ENCODE results near the gene VPS39. TPM values are rescaled to one million over a fixed set of nuclear protein-coding genes. Genes with fewer than 3 reads are reported as not detected.

The VPS39 gene
- polyA plus RNA-seq, 1 of the 3 experiments (the other 2 are of a cell fraction), result 61.1 TPM

GRCh38 chr15:42218953-42219592, 11.0 kb upstream of the VPS39 start:
- ChIA-PET POLR2A (no interaction called here), CTCF (no interaction called here)
- no peak overlapping the region for H3K9ac ChIP-seq
- no peak overlapping the region for H3K4me2 ChIP-seq
- no peak overlapping the region for H3K4me3 ChIP-seq (ENCODE audit: low read depth in 2 of 2, low read length in 1 of 2)
- DNase-seq, result no peak
- peaks cover 51 to 64% of the 10 kb centered on the region in 2 experiments for H3K36me3 ChIP-seq (replicated peaks in 1 of 2; ENCODE audit: control insufficient read depth in 1 of 2, insufficient read depth in 2 of 2, low read length in 1 of 2)
- TF ChIP-seq FOSL2 (IDR thresholded peaks at IDR 0.05; ENCODE audit: borderline replicate concordance, low read depth), result no peak
- TF ChIP-seq YY1 (IDR thresholded peaks at IDR 0.05; ENCODE audit: low read depth), result no peak
- TF ChIP-seq SMC3 (IDR thresholded peaks at IDR 0.05; ENCODE audit: low read depth, low read length), result no peak
- no peak for TF ChIP-seq TEAD4 (IDR thresholded peaks at IDR 0.05; ENCODE audit: borderline replicate concordance, insufficient read depth)
- H3K4me1 ChIP-seq (ENCODE audit: control insufficient read depth in 1 of 2, insufficient read depth in 2 of 2, low read depth in 1 of 2, low read length in 1 of 2), result no peaks in the 10 kb centered on the region
- H3K27me3 ChIP-seq (ENCODE audit: insufficient read depth), result no peaks in the 10 kb centered on the region
- no peaks in the 10 kb centered on the region for H3K9me3 ChIP-seq
- 50% methylated on average over 2 of the region's 2 CpGs for WGBS (ENCODE audit: low lambda C conversion rate)
- H3K9me2 ChIP-seq, result no peaks in the 10 kb centered on the region
- H3F3A ChIP-seq (replicated peaks; ENCODE audit: insufficient read depth), result peaks cover 7% of the 10 kb centered on the region
- H2AFZ ChIP-seq (ENCODE audit: low read depth), result no peak overlapping the region
- 0 out of 2 replicates have a peak, but pooled peaks cover 9% of the 10 kb centered on the region for H3K79me2 ChIP-seq (ENCODE audit: insufficient read depth)
- no peaks in the 10 kb centered on the region for H4K20me1 ChIP-seq (ENCODE audit: insufficient read depth)
- H3K27ac ChIP-seq (ENCODE audit: low read depth in 2 of 2, low read length in 1 of 2), result no peak overlapping the region

DNA sequence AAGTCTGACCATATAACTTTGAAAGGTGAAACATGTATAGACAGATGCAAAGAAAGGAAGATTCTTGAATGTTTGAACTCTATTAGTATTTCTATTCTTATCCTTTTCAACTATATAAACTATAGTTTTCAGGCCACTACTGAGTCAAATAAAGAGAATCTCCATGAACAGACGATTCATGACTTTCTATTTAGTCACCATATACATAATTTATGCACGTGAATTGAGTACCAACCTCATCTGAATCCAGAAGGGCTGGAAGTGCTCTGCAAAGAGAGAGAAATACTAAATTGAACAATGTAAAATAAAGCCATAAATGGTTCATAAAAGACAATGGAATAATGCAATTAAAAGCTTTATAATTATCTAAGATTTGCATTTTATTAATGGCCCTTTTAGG, 9.5 kb upstream of the VPS39 start:
- POLR2A ChIA-PET, result no interaction called here
- Histone ChIP-seq H3K9ac (no peak overlapping the region), H4K20me1 (ENCODE audit: insufficient read depth) (no peaks in the 10 kb centered on the region), H3K4me3 (ENCODE audit: low read depth in 2 of 2, low read length in 1 of 2) (no peak overlapping the region), H3F3A (replicated peaks; ENCODE audit: insufficient read depth) (peaks cover 7% of the 10 kb centered on the region), H3K4me2 (no peak overlapping the region), H3K36me3 (replicated peaks in 1 of 2; ENCODE audit: control insufficient read depth in 1 of 2, insufficient read depth in 2 of 2, low read length in 1 of 2) (peaks cover 55 to 70% of the 10 kb centered on the region in 2 experiments), H3K9me2 (no peaks in the 10 kb centered on the region), H3K4me1 (ENCODE audit: control insufficient read depth in 1 of 2, insufficient read depth in 2 of 2, low read depth in 1 of 2, low read length in 1 of 2) (no peaks in the 10 kb centered on the region), H3K79me2 (ENCODE audit: insufficient read depth) (peaks cover 10% of the 10 kb centered on the region; the same call in 1 of the 2 replicates), H3K27me3 (ENCODE audit: insufficient read depth) (no peaks in the 10 kb centered on the region), H3K9me3 (no peaks in the 10 kb centered on the region), H3K27ac (ENCODE audit: low read depth in 2 of 2, low read length in 1 of 2) (no peak overlapping the region), H2AFZ (ENCODE audit: low read depth) (no peak overlapping the region)
- TF ChIP-seq TEAD4 (IDR thresholded peaks at IDR 0.05; ENCODE audit: borderline replicate concordance, insufficient read depth) (no peak), RXRA (IDR thresholded peaks at IDR 0.05; ENCODE audit: borderline replicate concordance, low read depth) (no peak), GABPA (IDR thresholded peaks at IDR 0.05; ENCODE audit: low read depth) (no peak), EP300 (IDR thresholded peaks at IDR 0.05; ENCODE audit: borderline replicate concordance in 1 of 2, low read depth in 1 of 2, low read length in 1 of 2) (no peak), SMC3 (IDR thresholded peaks at IDR 0.05; ENCODE audit: low read depth, low read length) (no peak), REST (IDR thresholded peaks at IDR 0.05; ENCODE audit: low read depth, low read length) (no peak), FOXJ3 (CRISPR knock-in tag; IDR thresholded peaks at IDR 0.05) (no peak), CHD2 (IDR thresholded peaks at IDR 0.05; ENCODE audit: low read length, partially characterized antibody) (no peak), POLR2AphosphoS5 (IDR thresholded peaks at IDR 0.05; ENCODE audit: low read depth, low read length) (no peak), CTCF (IDR thresholded peaks at IDR 0.05) (no peak), TAF1 (IDR thresholded peaks at IDR 0.05; ENCODE audit: borderline replicate concordance, low read depth, low read length) (no peak), USF1 (IDR thresholded peaks at IDR 0.05; ENCODE audit: borderline replicate concordance, low read depth) (no peak), NFIC (IDR thresholded peaks at IDR 0.05; ENCODE audit: borderline replicate concordance) (no peak)
- TF ChIP-seq, protein P1, sequence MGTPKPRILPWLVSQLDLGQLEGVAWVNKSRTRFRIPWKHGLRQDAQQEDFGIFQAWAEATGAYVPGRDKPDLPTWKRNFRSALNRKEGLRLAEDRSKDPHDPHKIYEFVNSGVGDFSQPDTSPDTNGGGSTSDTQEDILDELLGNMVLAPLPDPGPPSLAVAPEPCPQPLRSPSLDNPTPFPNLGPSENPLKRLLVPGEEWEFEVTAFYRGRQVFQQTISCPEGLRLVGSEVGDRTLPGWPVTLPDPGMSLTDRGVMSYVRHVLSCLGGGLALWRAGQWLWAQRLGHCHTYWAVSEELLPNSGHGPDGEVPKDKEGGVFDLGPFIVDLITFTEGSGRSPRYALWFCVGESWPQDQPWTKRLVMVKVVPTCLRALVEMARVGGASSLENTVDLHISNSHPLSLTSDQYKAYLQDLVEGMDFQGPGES (IDR thresholded peaks at IDR 0.05; ENCODE audit: low read depth, low read length), result no peak
- TF ChIP-seq, protein P2, sequence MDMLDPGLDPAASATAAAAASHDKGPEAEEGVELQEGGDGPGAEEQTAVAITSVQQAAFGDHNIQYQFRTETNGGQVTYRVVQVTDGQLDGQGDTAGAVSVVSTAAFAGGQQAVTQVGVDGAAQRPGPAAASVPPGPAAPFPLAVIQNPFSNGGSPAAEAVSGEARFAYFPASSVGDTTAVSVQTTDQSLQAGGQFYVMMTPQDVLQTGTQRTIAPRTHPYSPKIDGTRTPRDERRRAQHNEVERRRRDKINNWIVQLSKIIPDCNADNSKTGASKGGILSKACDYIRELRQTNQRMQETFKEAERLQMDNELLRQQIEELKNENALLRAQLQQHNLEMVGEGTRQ (IDR thresholded peaks at IDR 0.05; ENCODE audit: borderline replicate concordance, low read depth, low read length), result no peak
- CTCF ChIA-PET, result interaction anchor here (1.3 kb wide), 1 partner anchor 9 kb away, joined by 3 read pairs; no protein-coding TSS in a partner anchor
- WGBS (ENCODE audit: low lambda C conversion rate), result 76% methylated on average over 2 of the region's 2 CpGs
- no peak for DNase-seq
